Osteoblast (primary cell): ENCODE data around the gene GCN1. TPM values are rescaled to one million over a fixed set of nuclear protein-coding genes. Genes with fewer than 3 reads are reported as not detected.

Experiments used
- DNase-seq: peaks from one replicate; pipeline ENCODE4 v3.0.0; 2011; ENCODE audit warnings: low spot score, mixed read lengths; ENCODE audit not compliant: insufficient read length; ENCODE audit errors: missing footprints
- H2AFZ ChIP-seq: 2 replicates; pipeline ENCODE4 v1.6.0; 2011; ENCODE audit warnings: mild to moderate bottlenecking, low read length
- H3K27ac ChIP-seq: 2 replicates; pipeline ENCODE4 v1.5.1; 2011; ENCODE audit warnings: mild to moderate bottlenecking, low read depth, low read length, moderate library complexity
- H3K27me3 ChIP-seq: 2 replicates; pipeline ENCODE4 v1.6.0; 2012; ENCODE audit warnings: mild to moderate bottlenecking, control low read depth, inconsistent platforms, low read length, moderate library complexity; ENCODE audit not compliant: insufficient read depth
- H3K36me3 ChIP-seq: 2 replicates; pipeline ENCODE4 v1.5.1; 2011; ENCODE audit warnings: mild to moderate bottlenecking, low read length, control low read depth, moderate library complexity; ENCODE audit not compliant: insufficient read depth
- H3K4me1 ChIP-seq: 2 replicates; pipeline ENCODE4 v1.5.1; 2011; ENCODE audit warnings: mild to moderate bottlenecking, low read length, control low read depth, moderate library complexity; ENCODE audit not compliant: insufficient read depth
- H3K4me2 ChIP-seq: 2 replicates; pipeline ENCODE4 v1.6.0; 2011; ENCODE audit warnings: mild to moderate bottlenecking, low read length; ENCODE audit not compliant: insufficient read depth
- H3K4me3 ChIP-seq: fragments of 200-600 bp; sonication (generic); 3 replicates; pipeline ENCODE4 v1.5.1; 2012; ENCODE audit warnings: mild to moderate bottlenecking, low read length, inconsistent platforms; ENCODE audit not compliant: insufficient read depth
- H3K79me2 ChIP-seq: 2 replicates; pipeline ENCODE4 v1.6.0; 2012; ENCODE audit warnings: mild to moderate bottlenecking, low read length, control low read depth, inconsistent platforms; ENCODE audit not compliant: insufficient read depth
- H3K9me3 ChIP-seq: 2 replicates; pipeline ENCODE4 v1.5.1; 2011; ENCODE audit warnings: low read depth, low read length, control low read depth
- H4K20me1 ChIP-seq: 2 replicates; pipeline ENCODE4 v1.6.0; 2012; ENCODE audit warnings: mild to moderate bottlenecking, low read length, control low read depth; ENCODE audit not compliant: insufficient read depth
- CTCF ChIP-seq: IDR thresholded peaks from 2 replicates; pipeline ENCODE4 v1.5.1; 2011; ENCODE audit warnings: mild to moderate bottlenecking, low read depth, low read length, moderate library complexity; ENCODE audit errors: extremely low read depth
- total RNA-seq: library from RNA; depleted of rRNA; stranded (reverse); fragments of >200 nt; gene quantifications from 2 replicates; pipeline ENCODE4 v1.2.3, GENCODE V29; 2012

The GCN1 gene
- total RNA-seq, 1 donor: 103 TPM

- H3K4me3 ChIP-seq: no peak overlapping the region
- peaks cover 34% of the 10 kb centered on the region for H3K36me3 ChIP-seq
- peaks cover 88% of the 10 kb centered on the region for H3K79me2 ChIP-seq
- peak; percentile 68 for DNase-seq
- H3K9me3 ChIP-seq: no peaks in the 10 kb centered on the region
- no peak overlapping the region for H3K4me2 ChIP-seq
- H3K27ac ChIP-seq: no peak overlapping the region
- H3K4me1 ChIP-seq: peaks cover 67% of the 10 kb centered on the region
- no peak for TF ChIP-seq CTCF
- no peaks in the 10 kb centered on the region for H3K27me3 ChIP-seq
- peaks cover 41% of the 10 kb centered on the region for H4K20me1 ChIP-seq
- H2AFZ ChIP-seq: no peak overlapping the region
Observed at GRCh38 chr12:120227233-120228040, 32.9 kb upstream of the GCN1 start.

DNA sequence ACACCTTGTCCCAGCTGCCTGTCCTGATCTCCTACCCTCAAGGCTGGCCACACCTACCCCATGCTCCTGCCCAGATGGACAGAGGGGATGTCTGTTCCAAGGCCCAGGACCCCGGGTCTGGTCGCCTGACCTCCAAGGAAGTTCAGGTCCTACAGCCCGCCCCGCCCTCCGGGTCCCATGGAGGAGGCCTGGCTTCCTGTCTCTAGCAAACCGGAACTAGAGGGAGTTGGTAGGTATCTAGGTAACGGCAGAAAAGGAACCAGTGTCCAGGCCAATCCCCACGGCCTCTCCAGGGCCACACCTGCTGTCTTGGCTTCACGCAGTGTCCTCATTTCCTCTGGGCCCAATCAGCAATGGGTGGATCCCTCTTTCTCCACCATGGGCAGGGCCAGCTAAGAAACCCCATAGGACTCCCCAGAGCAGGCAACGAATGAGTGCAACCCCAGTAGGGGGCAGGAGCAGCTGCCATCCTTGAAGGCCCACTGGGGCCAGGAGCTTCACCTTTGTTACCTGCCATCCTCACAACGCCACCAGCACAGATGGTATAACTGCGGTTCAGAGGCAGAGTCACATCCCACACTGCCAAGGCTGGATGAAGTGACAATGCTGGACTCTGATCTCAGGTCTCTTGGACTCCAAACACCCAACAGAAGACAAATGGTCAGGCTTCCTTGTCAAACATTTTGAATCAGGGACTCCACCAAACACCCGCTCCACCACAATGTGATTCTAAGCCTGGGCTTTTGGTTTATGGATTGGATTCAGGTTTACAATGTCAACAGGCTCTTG, 31.5 kb upstream of the GCN1 start:
- Histone ChIP-seq H3K27me3 (no peaks in the 10 kb centered on the region), H4K20me1 (peaks cover 41% of the 10 kb centered on the region), H3K36me3 (peaks cover 45% of the 10 kb centered on the region), H2AFZ (no peak overlapping the region), H3K4me2 (no peak overlapping the region), H3K9me3 (no peaks in the 10 kb centered on the region), H3K27ac (peak overlapping the region; percentile 7), H3K79me2 (peaks cover 92% of the 10 kb centered on the region), H3K4me3 (no peak overlapping the region), H3K4me1 (peaks cover 53% of the 10 kb centered on the region)
- peak; percentile 73 for DNase-seq
- TF ChIP-seq CTCF: no peak

DNA sequence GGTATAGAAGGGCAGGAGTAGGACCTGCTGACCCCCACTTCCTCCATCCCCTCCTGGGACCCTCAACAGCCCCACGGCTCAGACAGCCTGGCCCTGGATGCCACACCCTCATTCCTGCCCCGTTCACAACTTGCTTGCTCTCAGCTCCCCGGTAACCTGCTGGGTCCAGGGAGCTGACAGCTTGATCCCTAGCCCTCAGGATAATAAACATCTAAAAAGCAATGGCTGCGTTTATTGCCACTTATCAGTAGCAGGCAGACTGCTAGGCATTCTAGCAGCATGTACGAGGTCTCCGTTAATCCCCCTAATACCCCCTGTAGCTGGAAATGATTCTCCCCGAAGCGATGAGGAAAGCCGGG, 30.7 kb upstream of the GCN1 start:
- Histone ChIP-seq H3K27me3 (no peaks in the 10 kb centered on the region), H3K4me2 (no peak overlapping the region), H3K9me3 (no peaks in the 10 kb centered on the region), H3K4me3 (no peak overlapping the region), H3K79me2 (peaks cover 98% of the 10 kb centered on the region), H2AFZ (no peak overlapping the region), H3K4me1 (peaks cover 44% of the 10 kb centered on the region), H4K20me1 (peaks cover 46% of the 10 kb centered on the region), H3K36me3 (peaks cover 49% of the 10 kb centered on the region), H3K27ac (peak overlapping the region; percentile 7)
- peak; percentile 82 for DNase-seq
- TF ChIP-seq CTCF: no peak
